HG02759 (cell line): ENCODE data around the gene SLC12A2.

Experiments
- ATAC-seq: cut with Tn5 transposase; IDR thresholded peaks from one replicate; pipeline ENCODE4 v1.9.1; 2021; ENCODE audit warnings: mild to moderate bottlenecking, moderate library complexity; ENCODE audit not compliant: unreplicated experiment

Gene SLC12A2

GRCh38 chr5:128158342-128158741, 74.8 kb downstream of the SLC12A2 start:
- ATAC-seq, result no peak

DNA sequence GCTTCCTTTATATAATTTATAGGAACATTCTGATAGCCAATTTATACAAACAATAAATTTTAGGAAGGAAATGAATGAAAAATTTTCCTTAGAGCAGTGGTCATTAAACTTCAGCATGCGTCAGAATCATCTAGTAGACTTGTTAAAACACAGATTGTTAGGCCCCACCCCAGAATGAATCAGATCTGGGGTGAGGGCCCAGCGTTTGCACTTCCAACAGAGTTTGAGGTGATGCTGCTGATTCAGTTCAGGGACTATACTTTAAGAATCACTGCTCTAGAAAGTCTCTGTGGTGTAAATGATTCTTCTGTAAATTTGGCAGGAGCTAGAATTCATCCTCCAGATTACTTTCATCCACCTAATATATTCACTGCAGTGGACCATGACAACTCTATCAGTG, 80.4 kb downstream of the SLC12A2 start:
- ATAC-seq, result no peak

- ATAC-seq, result no peak
Measured at GRCh38 chr5:128169401-128170017, 85.9 kb downstream of the SLC12A2 start.

- ATAC-seq, result no peak
Measured at GRCh38 chr5:128172102-128172501, 88.5 kb downstream of the SLC12A2 start.

- ATAC-seq, result no peak
Measured at GRCh38 chr5:128174951-128175350, 91.4 kb downstream of the SLC12A2 start.

- no peak for ATAC-seq
Measured at GRCh38 chr5:128192368-128192767, 108.8 kb downstream of the SLC12A2 start.

DNA sequence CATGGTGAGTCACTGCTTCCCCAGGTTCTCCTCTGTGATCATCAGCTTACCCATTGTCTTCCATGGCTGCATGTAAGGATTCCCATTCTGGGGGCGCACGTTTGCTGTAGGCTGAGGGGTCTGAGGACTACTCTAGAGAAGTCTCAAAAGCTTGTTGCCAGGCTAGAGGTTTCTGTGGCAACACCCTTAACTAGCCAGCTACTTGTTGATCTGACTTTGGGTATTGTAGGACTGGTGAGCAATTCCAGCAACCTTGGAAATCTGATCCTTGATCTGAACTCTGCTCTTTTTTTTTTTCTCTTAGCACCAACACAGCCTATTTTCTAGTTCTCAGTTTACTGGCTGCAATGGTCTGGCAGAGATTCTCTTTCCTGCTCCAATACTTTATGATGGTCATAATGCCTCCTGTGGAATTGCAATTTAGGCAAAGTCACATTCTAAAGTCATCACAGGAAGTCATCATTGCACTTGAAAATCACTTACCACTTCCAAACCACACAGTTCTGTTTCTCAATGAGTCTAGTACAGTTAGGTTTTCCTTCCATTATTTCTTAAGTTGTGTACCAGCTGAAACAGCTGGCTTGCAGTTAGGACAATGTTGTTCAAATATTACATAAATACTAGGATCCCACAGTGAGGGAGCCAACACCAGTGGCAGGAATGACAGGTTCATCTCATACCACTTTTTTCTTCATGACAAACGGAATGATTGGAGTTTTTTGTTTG, 110.3 kb downstream of the SLC12A2 start:
- no peak for ATAC-seq

GRCh38 chr5:128195316-128195715, 111.8 kb downstream of the SLC12A2 start:
- ATAC-seq, result no peak

DNA sequence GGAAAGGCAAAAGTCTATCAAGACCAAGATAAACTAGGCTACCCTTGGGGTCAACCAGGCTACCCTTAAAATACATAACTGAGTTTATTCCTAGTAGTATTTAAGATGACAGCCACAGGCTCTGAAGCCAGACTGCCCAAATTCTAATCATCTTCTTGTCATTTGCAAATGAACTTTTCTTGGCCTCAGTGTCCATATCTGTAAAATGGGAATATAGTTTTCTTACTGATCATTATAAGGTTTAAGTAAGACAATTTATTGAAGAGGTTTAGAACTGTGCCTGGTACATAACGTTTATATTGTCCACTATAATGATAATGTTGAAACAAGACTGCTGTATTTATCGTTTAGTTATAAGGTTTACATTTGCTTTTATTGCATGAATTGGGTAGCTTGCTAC, 112.5 kb downstream of the SLC12A2 start:
- ATAC-seq, result no peak

DNA sequence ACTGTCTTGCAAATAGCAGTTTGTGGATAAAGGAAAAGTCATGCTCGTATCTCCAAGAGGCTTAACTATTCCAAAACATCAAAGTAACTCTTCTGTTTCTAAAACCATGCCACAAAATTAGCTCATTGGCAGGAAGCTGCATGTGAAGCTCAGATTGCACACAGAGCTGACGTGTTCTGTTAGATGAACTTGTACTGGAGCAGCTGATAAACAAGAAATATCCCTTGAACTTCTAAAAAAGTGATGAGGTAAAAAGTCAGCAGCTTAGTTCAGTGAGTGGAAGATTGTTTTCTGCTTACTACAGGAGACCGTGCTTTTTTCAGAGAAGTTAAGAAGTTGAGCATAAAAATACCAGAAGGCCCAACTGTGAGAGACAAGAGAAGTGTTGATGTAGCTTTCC, 113.2 kb downstream of the SLC12A2 start:
- no peak for ATAC-seq

- ATAC-seq, result no peak
Measured at GRCh38 chr5:128197896-128198522, 114.4 kb downstream of the SLC12A2 start.

- ATAC-seq, result no peak
Measured at GRCh38 chr5:128199104-128199503, 115.5 kb downstream of the SLC12A2 start.

DNA sequence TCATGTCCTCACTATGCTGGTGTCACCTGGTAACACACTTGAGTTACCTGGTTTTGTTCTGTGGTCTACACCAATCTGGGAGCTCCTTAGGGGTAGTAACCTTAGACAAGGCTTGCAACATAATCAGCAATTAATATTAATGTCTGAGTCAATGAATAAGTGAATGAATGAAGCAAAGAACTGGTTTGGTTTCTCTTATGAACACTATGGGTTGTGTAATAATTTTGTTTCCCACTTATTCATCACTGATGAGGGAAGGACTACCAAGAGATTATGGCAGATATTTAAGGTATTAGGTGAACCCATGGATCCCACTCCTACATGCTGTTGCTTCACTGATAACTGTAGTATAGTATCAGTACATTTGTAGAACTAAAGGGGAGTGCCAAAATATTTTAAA, 116.0 kb downstream of the SLC12A2 start:
- no peak for ATAC-seq

DNA sequence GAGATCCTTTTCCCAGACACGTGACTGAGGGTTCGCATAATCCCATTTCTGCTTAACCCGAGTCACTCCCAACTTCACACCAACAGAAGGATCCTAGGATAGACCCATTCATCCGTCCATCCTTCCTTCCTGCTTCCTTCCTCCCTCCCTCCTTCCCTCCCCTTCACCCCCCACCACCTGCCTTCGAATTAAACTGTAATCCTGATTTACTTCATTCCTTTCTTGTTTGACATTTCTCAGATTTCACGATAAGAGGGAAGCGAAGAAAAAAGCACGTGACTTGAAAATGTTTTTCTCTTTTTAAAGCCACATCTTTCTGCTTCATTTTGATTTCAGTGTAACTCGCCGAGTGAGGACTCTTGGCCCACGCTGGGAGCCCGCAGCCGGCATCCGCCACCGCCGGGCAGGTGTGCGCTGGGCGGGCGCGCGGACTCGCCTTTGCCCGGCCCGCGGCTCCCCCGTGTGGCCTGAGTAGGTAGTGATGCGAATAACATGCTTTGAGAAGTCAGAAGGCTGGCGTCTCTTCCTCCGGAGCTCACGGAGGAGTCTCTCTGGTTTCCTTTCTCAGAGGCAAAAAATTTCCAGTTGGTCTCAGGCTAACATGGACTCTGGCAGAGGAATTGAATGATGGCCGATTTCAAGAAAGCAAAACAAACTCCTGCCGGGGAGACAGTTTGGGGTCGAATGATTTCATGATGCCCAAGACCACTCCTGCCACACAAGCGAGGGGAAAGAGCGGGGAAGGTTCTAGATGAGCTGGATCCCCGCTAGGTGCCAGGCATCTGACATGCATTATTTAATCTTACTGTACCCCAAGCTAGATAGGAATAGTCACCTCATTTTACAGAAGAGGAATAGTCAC, 117.7 kb downstream of the SLC12A2 start:
- peak; percentile 96 for ATAC-seq

DNA sequence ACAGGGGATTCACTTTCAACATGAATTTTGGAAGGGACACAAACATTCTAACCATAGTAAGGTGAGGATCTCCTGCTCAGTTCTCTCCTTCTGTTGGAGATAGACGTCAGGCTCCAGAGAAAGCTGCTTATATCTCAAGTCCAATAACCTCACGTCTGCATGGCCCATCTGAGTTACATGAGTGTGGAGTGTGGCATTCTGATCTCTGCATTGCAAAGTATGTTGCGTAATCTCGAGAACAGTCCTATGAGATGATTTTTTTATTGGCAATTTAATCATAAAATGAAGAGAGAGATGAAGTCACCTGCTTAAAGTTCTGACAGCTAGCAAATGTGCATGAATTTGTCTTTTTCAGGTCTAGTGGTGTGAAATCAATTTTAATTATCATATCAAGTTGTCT, 118.8 kb downstream of the SLC12A2 start:
- no peak for ATAC-seq

- ATAC-seq, result no peak
Measured at GRCh38 chr5:128208436-128208835, 124.9 kb downstream of the SLC12A2 start.

GRCh38 chr5:128212191-128212806, 128.7 kb downstream of the SLC12A2 start:
- no peak for ATAC-seq

DNA sequence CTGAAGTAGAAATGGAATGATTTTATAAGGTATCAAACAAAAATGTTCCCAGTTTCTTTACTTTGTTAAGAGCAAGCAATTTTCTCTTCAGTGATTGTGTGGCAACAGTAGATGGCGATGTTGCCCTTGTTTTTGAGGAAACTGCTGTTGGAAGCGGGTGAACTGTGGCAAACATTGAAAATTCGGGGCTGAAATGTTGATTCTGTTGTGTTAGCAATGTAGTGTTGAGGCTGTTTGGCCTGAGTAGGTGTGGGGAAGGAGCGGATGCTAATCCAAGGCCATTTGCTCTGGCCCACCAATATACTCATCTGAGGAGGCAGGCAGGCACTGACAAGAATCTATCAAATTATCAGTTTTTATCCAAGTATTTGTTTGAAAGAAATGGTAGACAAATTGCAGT, 129.8 kb downstream of the SLC12A2 start:
- ATAC-seq, result peak; percentile 61

DNA sequence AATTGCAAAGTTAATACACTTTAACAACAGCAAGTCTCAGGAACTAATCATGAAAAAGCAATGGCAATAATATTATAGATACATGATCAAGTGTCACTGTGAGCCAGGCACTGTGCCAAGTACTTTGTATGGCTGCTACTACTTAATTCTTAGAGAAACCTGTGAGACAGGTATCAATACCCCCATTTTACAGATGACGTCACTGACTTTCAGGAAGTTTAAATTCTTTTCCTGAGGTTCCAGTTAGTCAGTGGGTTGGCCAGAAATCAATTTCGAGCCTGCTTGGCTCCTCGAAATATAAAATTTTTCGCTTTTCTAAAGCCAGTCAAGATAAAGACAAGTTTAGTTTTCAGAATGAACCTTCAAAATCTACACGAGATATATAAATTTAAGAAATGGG, 130.3 kb downstream of the SLC12A2 start:
- no peak for ATAC-seq

- ATAC-seq, result no peak
Measured at GRCh38 chr5:128216285-128216684, 132.7 kb downstream of the SLC12A2 start.
